Putamen (tissue), 1 donor: ENCODE data around the gene GNG7.
"Not testable (repeated sequence)": the region's sequence is repeated elsewhere in the genome, so short reads cannot be mapped to it uniquely, and the experiment has no call there.

ENCODE experiments used
- DNase-seq: peaks from one replicate; pipeline ENCODE4 v3.0.0-alpha.2; 2016; ENCODE audit warnings: low spot score

GNG7 gene

DNA sequence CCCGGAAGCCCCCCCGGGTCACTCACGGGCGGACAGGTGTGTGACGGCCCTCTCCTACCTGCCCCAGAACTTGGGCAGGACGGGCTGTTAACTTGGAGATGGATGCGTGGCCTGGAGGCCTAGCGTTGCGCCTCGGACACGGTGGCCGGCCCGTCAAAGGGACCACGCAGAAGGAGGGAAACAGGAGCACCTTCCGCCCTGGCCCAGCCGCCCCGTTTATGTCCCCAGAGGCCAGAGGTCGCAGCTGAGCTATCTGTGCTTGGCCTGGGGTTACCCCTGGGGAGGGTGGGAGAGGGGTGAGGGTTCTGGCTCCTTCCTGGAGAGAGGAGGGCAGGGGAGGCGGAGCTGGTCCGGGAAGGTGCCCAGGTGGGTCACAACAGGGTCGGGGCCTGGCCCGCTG is 190.9 kb downstream of the GNG7 start:
- DNase-seq = no peak

DNA sequence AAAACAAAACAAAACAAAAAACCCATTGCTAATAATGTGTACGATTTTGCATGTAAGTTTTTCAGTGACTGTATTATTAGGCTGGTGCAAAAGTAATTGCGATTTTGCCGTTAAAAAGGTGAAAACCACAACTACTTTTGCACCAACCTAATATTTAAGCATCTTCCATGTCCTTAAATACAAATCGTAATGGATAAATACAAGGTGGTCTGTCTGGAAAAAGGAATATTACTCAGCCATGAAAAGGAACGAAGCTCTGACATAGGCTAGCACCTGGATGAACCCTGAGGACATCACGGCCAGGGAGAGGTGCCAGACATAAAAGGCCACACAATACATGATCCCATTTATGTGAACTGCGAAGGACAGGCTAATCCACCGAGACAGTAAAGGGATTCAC is 193.4 kb downstream of the GNG7 start:
- no peak for DNase-seq

- DNase-seq = no peak
These were observed 195.4 kb downstream of the GNG7 start for GRCh38 chr19:2507109-2507508.

GRCh38 chr19:2506656-2507055 is 195.8 kb downstream of the GNG7 start:
- DNase-seq = not testable (repeated sequence)

DNA sequence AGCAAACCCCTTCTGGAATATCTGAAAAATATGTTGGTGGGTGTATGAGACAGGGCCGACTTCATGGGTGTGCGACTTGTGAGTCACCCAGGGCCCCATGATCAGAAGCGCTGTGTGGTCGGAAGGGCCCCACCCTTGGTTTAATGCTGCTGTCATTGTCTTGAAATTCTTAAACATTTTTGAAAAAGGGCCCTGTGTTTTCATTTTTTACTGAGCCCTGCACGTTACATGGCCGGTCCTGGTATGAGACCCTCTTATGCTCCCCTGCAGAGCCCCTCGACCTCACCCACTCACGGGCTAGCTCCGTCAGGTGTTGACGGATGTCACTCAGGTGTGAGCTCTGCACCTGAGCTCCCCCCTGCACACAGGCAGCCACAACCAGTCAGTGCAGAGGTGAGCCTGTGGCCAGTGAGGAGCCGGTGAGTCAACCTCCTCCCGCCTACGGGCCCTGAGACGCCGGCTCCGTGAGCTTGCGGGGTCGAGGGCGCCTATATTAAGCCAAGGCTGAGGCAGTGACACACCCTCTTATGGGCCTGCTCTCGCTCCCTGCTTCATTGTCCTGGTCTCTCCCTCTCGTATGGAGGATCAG is 198.9 kb downstream of the GNG7 start:
- DNase-seq = no peak

- no peak for DNase-seq
These were observed 201.6 kb downstream of the GNG7 start for GRCh38 chr19:2500841-2501261.

DNA sequence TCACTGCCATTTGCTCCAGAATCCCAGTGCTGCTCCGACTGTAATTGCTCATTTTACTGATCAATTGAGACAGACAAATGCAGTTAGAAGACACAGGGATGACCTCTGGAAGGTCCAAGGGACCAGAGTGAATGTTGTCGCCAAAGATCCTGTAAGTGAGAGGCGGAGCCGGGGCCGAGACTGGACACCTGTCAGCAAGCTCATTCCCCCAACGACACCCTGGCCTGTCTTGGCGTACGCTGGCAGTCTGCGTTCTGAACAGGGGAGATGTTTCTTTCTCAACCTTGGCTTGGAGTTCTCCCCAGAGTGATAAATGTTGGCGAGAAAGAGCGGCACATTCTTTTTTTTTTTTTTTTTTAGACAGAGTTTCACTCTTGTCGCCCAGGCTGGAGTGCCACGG is 202.3 kb downstream of the GNG7 start:
- DNase-seq = no peak

- DNase-seq = no peak
These were observed 205.3 kb downstream of the GNG7 start for GRCh38 chr19:2497186-2497585.

- DNase-seq = no peak
These were observed 206.7 kb downstream of the GNG7 start for GRCh38 chr19:2495651-2496316.

DNA sequence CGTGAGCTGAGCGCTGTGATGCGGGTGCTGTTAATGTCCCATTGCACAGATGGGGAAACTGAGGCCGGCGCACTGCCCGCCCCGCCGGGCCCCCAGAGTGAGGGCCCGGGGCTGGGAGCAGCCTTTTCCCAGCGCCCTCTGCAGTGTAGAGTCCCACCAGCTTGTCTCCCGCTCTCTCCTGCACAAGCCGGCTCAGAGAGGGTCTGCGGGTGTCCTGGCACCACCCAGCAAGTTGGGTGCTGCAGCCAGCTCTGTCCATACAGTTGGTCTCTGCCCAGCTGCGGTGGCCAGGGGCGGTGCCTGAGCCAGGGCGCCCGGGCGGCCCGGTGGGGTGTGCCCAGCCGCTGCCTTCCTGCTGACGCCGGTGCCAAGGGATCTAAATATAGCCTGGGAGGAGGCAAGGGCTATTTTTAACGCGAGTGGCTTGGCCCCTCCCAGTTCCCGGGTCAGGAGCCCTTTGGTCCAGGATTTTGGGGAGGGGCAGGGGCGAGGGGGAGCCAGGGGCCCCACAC is 207.3 kb downstream of the GNG7 start:
- DNase-seq = no peak

GRCh38 chr19:2494447-2495129 is 207.9 kb downstream of the GNG7 start:
- DNase-seq = no peak

GRCh38 chr19:2494084-2494446 is 208.4 kb downstream of the GNG7 start:
- no peak for DNase-seq

GRCh38 chr19:2493448-2493847 is 209.0 kb downstream of the GNG7 start:
- DNase-seq = not testable (repeated sequence)

- DNase-seq = no peak
These were observed 209.6 kb downstream of the GNG7 start for GRCh38 chr19:2492870-2493269.

GRCh38 chr19:2491130-2491801 is 211.2 kb downstream of the GNG7 start:
- no peak for DNase-seq

DNA sequence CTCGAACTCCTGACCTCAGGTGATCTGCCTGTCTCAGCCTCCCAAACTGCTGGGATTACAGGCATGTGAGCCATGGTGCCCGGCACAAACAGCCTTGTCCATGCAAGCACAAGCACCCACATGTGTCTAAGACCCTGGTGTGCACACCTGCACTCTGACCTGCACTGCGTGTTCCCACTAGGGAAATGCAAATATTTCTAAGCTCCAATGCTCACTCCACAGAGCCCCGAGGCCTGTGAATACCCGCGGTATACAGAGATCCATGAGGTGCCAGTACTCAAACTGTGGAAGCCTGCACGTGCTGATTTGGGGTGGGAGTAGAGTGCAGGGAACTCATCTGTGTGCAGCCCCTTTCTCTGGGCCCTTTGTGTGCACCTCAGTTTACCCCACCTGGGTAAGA is 211.8 kb downstream of the GNG7 start:
- DNase-seq = no peak

GRCh38 chr19:2488942-2489731 is 213.4 kb downstream of the GNG7 start:
- DNase-seq = no peak

- DNase-seq = no peak
These were observed 214.0 kb downstream of the GNG7 start for GRCh38 chr19:2488405-2488941.

- no peak for DNase-seq
These were observed 214.7 kb downstream of the GNG7 start for GRCh38 chr19:2487842-2488241.

DNA sequence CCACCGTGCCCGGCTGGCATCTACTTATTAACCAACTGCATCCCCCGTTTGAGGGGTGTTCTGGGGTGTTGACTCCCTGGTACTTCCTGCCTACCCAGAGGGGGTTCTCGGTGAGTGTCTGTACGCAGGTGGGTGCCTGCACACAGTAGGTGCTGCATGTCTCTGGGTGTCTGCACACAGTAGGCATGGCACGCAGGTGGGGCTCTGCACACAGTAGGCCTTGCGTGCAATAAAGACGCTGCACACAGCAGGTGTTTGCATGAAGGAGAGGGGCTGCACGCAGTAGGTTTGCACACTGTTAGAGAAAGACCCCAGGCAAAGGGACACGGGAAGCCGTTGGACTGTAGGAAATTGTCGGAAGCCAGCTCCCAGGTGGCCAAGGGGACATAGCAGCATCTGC is 215.4 kb downstream of the GNG7 start:
- DNase-seq = no peak

- DNase-seq = no peak
These were observed 217.1 kb downstream of the GNG7 start for GRCh38 chr19:2485428-2485827.
